ENCODE measurements around the gene G3BP1. TPM values are rescaled to one million over a fixed set of nuclear protein-coding genes. Genes with fewer than 3 reads are reported as not detected.

The G3BP1 gene
- total and polyA plus RNA-seq, 2 of the 13 experiments (the other 11 are each of a cell fraction or from before 2014, with no cell fraction given), result 36.7 to 320 TPM

DNA sequence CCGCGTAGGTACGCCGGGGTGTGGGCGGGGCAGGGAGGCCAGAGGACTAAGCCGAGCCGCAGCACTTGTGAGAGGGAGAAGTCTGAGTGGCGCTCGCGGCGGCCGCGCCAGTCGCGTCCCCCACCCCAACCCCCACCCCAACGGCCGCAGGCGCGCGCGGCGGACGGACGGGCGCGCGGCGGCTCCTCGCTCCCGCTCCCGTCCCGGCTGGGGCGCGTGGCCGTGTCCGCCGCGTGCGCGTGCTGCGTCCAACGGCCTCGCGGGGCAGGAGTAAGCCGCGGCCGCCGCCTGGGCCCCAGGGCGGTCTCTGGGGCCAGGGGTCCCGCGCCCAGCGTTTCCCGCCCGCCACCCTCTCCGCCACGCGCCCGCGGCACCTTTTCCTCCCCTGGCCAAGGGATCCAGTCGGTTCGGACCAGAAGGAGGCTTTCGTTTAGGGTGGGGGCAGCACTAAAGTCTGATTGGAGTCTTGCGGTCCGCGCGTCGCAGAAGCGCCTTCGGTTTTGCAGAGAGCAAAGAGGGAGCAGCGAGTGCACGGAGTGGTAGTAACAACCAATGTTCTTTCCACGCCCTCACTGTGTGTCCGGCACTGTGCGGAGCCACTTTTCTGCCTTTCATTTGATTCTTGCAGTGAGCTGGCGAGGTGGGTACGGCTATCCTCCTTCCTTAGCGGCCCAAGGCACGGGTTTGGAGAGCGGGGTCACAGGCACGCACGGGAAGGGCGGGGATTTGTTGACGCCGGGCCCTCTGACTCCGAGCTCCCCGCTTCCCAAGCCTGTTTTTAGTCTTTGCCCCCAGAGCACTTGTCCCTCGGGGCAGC, 483 bp downstream of the G3BP1 start (continued):
- no peak for TF ChIP-seq ZNF891 (CRISPR knock-in tag; IDR thresholded peaks at IDR 0.05)
- TF ChIP-seq ZNF605 (CRISPR knock-in tag; IDR thresholded peaks at IDR 0.05), result no peak
- TF ChIP-seq, protein P1, sequence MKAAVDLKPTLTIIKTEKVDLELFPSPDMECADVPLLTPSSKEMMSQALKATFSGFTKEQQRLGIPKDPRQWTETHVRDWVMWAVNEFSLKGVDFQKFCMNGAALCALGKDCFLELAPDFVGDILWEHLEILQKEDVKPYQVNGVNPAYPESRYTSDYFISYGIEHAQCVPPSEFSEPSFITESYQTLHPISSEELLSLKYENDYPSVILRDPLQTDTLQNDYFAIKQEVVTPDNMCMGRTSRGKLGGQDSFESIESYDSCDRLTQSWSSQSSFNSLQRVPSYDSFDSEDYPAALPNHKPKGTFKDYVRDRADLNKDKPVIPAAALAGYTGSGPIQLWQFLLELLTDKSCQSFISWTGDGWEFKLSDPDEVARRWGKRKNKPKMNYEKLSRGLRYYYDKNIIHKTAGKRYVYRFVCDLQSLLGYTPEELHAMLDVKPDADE (CRISPR knock-in tag; IDR thresholded peaks at IDR 0.05), result no peak
- TF ChIP-seq, protein P2, sequence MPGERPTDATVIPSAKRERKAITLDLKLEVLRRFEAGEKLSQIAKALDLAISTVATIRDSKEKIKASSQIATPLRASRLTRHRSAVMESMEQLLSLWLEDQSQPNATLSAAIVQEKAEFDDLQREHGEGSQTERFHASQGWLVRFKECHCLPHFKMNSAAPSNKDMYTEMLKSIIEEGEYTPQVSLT (CRISPR knock-in tag; IDR thresholded peaks at IDR 0.05; ENCODE audit: borderline replicate concordance, low read depth), result no peak; the same call in 1 of the 2 replicates
- no peak; the same call in 1 of the 2 replicates for TF ChIP-seq MEIS2 (CRISPR knock-in tag; IDR thresholded peaks at IDR 0.05)
- no peak for TF ChIP-seq IRF2 (CRISPR knock-in tag; IDR thresholded peaks at IDR 0.05)
- no peak for TF ChIP-seq ZNF44 (CRISPR knock-in tag; IDR thresholded peaks at IDR 0.05)
- TF ChIP-seq MAF1 (CRISPR knock-in tag; IDR thresholded peaks at IDR 0.05; ENCODE audit: borderline replicate concordance), result no peak; the same call in 1 of the 2 replicates
- TF ChIP-seq, protein P3, sequence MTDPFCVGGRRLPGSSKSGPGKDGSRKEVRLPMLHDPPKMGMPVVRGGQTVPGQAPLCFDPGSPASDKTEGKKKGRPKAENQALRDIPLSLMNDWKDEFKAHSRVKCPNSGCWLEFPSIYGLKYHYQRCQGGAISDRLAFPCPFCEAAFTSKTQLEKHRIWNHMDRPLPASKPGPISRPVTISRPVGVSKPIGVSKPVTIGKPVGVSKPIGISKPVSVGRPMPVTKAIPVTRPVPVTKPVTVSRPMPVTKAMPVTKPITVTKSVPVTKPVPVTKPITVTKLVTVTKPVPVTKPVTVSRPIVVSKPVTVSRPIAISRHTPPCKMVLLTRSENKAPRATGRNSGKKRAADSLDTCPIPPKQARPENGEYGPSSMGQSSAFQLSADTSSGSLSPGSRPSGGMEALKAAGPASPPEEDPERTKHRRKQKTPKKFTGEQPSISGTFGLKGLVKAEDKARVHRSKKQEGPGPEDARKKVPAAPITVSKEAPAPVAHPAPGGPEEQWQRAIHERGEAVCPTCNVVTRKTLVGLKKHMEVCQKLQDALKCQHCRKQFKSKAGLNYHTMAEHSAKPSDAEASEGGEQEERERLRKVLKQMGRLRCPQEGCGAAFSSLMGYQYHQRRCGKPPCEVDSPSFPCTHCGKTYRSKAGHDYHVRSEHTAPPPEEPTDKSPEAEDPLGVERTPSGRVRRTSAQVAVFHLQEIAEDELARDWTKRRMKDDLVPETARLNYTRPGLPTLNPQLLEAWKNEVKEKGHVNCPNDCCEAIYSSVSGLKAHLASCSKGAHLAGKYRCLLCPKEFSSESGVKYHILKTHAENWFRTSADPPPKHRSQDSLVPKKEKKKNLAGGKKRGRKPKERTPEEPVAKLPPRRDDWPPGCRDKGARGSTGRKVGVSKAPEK (CRISPR knock-in tag; IDR thresholded peaks at IDR 0.05; ENCODE audit: borderline replicate concordance), result no peak
- TF ChIP-seq, protein P4, sequence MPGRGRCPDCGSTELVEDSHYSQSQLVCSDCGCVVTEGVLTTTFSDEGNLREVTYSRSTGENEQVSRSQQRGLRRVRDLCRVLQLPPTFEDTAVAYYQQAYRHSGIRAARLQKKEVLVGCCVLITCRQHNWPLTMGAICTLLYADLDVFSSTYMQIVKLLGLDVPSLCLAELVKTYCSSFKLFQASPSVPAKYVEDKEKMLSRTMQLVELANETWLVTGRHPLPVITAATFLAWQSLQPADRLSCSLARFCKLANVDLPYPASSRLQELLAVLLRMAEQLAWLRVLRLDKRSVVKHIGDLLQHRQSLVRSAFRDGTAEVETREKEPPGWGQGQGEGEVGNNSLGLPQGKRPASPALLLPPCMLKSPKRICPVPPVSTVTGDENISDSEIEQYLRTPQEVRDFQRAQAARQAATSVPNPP (CRISPR knock-in tag; IDR thresholded peaks at IDR 0.05), result 0 out of 2 replicates have a peak, but pooled peaks have one; percentile 10
- no peak for TF ChIP-seq ZNF354B (CRISPR knock-in tag; IDR thresholded peaks at IDR 0.05)
- no peak for TF ChIP-seq ZC3H13 (CRISPR knock-in tag; IDR thresholded peaks at IDR 0.05)
- TF ChIP-seq SP4 (CRISPR knock-in tag; IDR thresholded peaks at IDR 0.05), result no peak
- no peak for TF ChIP-seq ZNF562 (CRISPR knock-in tag; IDR thresholded peaks at IDR 0.05; ENCODE audit: borderline replicate concordance)
- no peak for TF ChIP-seq CENPX (CRISPR knock-in tag; IDR thresholded peaks at IDR 0.05)
- TF ChIP-seq, protein P5, sequence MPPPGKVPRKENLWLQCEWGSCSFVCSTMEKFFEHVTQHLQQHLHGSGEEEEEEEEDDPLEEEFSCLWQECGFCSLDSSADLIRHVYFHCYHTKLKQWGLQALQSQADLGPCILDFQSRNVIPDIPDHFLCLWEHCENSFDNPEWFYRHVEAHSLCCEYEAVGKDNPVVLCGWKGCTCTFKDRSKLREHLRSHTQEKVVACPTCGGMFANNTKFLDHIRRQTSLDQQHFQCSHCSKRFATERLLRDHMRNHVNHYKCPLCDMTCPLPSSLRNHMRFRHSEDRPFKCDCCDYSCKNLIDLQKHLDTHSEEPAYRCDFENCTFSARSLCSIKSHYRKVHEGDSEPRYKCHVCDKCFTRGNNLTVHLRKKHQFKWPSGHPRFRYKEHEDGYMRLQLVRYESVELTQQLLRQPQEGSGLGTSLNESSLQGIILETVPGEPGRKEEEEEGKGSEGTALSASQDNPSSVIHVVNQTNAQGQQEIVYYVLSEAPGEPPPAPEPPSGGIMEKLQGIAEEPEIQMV (CRISPR knock-in tag; IDR thresholded peaks at IDR 0.05; ENCODE audit: low read depth), result no peak
- TF ChIP-seq FOXK2 (IDR thresholded peaks at IDR 0.05), result no peak
- TF ChIP-seq, protein P6, sequence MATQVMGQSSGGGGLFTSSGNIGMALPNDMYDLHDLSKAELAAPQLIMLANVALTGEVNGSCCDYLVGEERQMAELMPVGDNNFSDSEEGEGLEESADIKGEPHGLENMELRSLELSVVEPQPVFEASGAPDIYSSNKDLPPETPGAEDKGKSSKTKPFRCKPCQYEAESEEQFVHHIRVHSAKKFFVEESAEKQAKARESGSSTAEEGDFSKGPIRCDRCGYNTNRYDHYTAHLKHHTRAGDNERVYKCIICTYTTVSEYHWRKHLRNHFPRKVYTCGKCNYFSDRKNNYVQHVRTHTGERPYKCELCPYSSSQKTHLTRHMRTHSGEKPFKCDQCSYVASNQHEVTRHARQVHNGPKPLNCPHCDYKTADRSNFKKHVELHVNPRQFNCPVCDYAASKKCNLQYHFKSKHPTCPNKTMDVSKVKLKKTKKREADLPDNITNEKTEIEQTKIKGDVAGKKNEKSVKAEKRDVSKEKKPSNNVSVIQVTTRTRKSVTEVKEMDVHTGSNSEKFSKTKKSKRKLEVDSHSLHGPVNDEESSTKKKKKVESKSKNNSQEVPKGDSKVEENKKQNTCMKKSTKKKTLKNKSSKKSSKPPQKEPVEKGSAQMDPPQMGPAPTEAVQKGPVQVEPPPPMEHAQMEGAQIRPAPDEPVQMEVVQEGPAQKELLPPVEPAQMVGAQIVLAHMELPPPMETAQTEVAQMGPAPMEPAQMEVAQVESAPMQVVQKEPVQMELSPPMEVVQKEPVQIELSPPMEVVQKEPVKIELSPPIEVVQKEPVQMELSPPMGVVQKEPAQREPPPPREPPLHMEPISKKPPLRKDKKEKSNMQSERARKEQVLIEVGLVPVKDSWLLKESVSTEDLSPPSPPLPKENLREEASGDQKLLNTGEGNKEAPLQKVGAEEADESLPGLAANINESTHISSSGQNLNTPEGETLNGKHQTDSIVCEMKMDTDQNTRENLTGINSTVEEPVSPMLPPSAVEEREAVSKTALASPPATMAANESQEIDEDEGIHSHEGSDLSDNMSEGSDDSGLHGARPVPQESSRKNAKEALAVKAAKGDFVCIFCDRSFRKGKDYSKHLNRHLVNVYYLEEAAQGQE (IDR thresholded peaks at IDR 0.05; ENCODE audit: borderline replicate concordance in 1 of 2, low read depth in 1 of 2, low read length in 2 of 2), result no peak

All from HepG2 (cell line).